Transverse colon (tissue), 4 donors: ENCODE measurements around the gene MEG3. TPM values are rescaled to one million over a fixed set of nuclear protein-coding genes. Genes with fewer than 3 reads are reported as not detected.

ENCODE experiments used
- DNase-seq: peaks from one replicate; pipeline ENCODE4 v3.0.0-alpha.2; 2019
- H3K27ac ChIP-seq, 4 donors: fragments of 200-600 bp; sonication (generic); 2 replicates each; pipeline ENCODE4 v1.5.1; 2016 to 2018; ENCODE audit warnings: inconsistent platforms in 4 of 4
- H3K27me3 ChIP-seq: fragments of 200-600 bp; sonication (generic); 2 replicates; pipeline ENCODE4 v1.5.1; 2017; ENCODE audit warnings: inconsistent platforms
- H3K36me3 ChIP-seq, 4 donors: fragments of 200-600 bp; sonication (generic); 2 replicates each; pipeline ENCODE4 v1.5.1; 2017 to 2019; ENCODE audit warnings: inconsistent platforms in 4 of 4
- H3K4me1 ChIP-seq, 4 donors: fragments of 200-600 bp; sonication (generic); 2 replicates each; pipeline ENCODE4 v1.5.1; 2017 to 2020; ENCODE audit warnings: inconsistent platforms in 4 of 4
- H3K4me3 ChIP-seq, 4 donors: fragments of 200-600 bp; sonication (generic); 1 replicate in 1 of 4; 2 replicates in 3 of 4; pipeline versions ENCODE4 v1.5.1 to v1.6.1; 2017 to 2019; ENCODE audit warnings: inconsistent platforms in 4 of 4
- H3K9me3 ChIP-seq, 2 donors: fragments of 200-600 bp; sonication (generic); 2 replicates each; pipeline ENCODE4 v1.5.1; 2017 to 2019; ENCODE audit warnings: inconsistent platforms in 2 of 2
- CTCF ChIP-seq, 5 experiments: fragments of 200-600 bp in 3 of 5; fragments of 450-650 bp in 2 of 5; sonication (generic) in 3 of 5; IDR thresholded peaks; 1 replicate in 2 of 5; 2 replicates in 3 of 5; pipeline ENCODE4 v1.5.1; 2016 to 2017; ENCODE audit warnings: antibody characterized with exemption in 5 of 5, inconsistent platforms in 3 of 5, mild to moderate bottlenecking in 2 of 5, moderate library complexity in 1 of 5
- EP300 ChIP-seq: sonication (generic); formaldehyde crosslinking; IDR thresholded peaks from one replicate; pipeline ENCODE4 v1.6.1; 2017; ENCODE audit warnings: antibody characterized with exemption, low read depth
- POLR2A ChIP-seq: fragments of 450-650 bp; IDR thresholded peaks from one replicate; pipeline ENCODE4 v1.6.1; 2016; ENCODE audit warnings: antibody characterized with exemption, mild to moderate bottlenecking, moderate library complexity
- POLR2AphosphoS5 ChIP-seq, 3 donors: sonication (generic); formaldehyde crosslinking; IDR thresholded peaks; one replicate each; pipeline ENCODE4 v1.6.1; 2016; ENCODE audit warnings: antibody characterized with exemption in 3 of 3
- WGBS, 2 donors: methylation state at CpG; one replicate each; pipeline ENCODE4 v1.1.5; 2018; ENCODE audit warnings: low coverage in 1 of 2; 5-methylcytosine and 5-hydroxymethylcytosine counted together
- in situ Hi-C, 4 donors: fragments of 200-750 bp; cut with MboI; loops; one replicate each; pipeline versions ENCODE4 v1.15.0 to v1.15.1; 2017; ENCODE audit warnings: low sequenced_read_pairs in 3 of 4, low pct_ligation_motif_present in 1 of 4, low pct_unique_long_range_greater_than_20kb in 1 of 4
- intact Hi-C: fragments of 100-400 bp; cut with DNase I; formaldehyde crosslinking; loops from one replicate; pipeline ENCODE4 v1.15.1; 2023; ENCODE audit warnings: low total_unique reads
- total RNA-seq, 4 donors: library from RNA; depleted of rRNA; stranded (reverse); fragments of >200 nt; gene quantifications; one replicate each; pipeline ENCODE4 v1.1.0, GENCODE V29; 2016

Gene MEG3
- total RNA-seq, 4 donors from 2014 or later = 10.6 to 156 (median 40.1) TPM

GRCh38 chr14:100861188-100861936, 35.4 kb downstream of the MEG3 start:
- no peaks in the 10 kb centered on the region for H3K27me3 ChIP-seq
- no peak overlapping the region for H3K27ac ChIP-seq
- no peaks in the 10 kb centered on the region for H3K36me3 ChIP-seq
- WGBS, 2 donors = 80 to 92% methylated on average over 2 to 16 of the region's 16 CpGs
- TF ChIP-seq POLR2A = no peak
- no peak for TF ChIP-seq POLR2AphosphoS5 (IDR thresholded peaks at IDR 0.05)
- TF ChIP-seq CTCF (IDR thresholded peaks at IDR 0.05) = no peak
- TF ChIP-seq EP300 = no peak
- no peaks in the 10 kb centered on the region for H3K9me3 ChIP-seq
- intact Hi-C loops = no loop called here
- in situ Hi-C loops = loop anchor here in 1 of 4 donors (25.0 kb wide), 1 partner anchor 376 kb away; no protein-coding TSS in a partner anchor
- H3K4me1 ChIP-seq = no peaks in the 10 kb centered on the region
- DNase-seq = no peak
- no peak overlapping the region for H3K4me3 ChIP-seq

- in situ Hi-C loops = loop anchor here in 1 of 4 donors (25.0 kb wide), 1 partner anchor 375 kb away; no protein-coding TSS in a partner anchor
- Histone ChIP-seq H3K9me3 (no peaks in the 10 kb centered on the region), H3K27me3 (no peaks in the 10 kb centered on the region), H3K36me3 (no peaks in the 10 kb centered on the region), H3K27ac (no peak overlapping the region), H3K4me1 (no peaks in the 10 kb centered on the region), H3K4me3 (no peak overlapping the region)
- no peak for DNase-seq
- TF ChIP-seq CTCF (IDR thresholded peaks at IDR 0.05) (no peak), POLR2AphosphoS5 (IDR thresholded peaks at IDR 0.05) (no peak), EP300 (no peak), POLR2A (no peak)
- WGBS, 2 donors = 87 to 100% methylated on average over 2 of the region's 2 CpGs
- intact Hi-C loops = no loop called here
Measured at GRCh38 chr14:100861937-100862247, 36.0 kb downstream of the MEG3 start.

GRCh38 chr14:100862277-100862676, 36.4 kb downstream of the MEG3 start:
- no peaks in the 10 kb centered on the region for H3K27me3 ChIP-seq
- TF ChIP-seq EP300 (no peak), POLR2AphosphoS5 (IDR thresholded peaks at IDR 0.05) (no peak), CTCF (IDR thresholded peaks at IDR 0.05) (no peak), POLR2A (no peak)
- no peak overlapping the region for H3K4me3 ChIP-seq
- WGBS, 2 donors = 50 to 87% methylated on average over 2 to 3 of the region's 3 CpGs
- no peak for DNase-seq
- H3K9me3 ChIP-seq = no peaks in the 10 kb centered on the region
- in situ Hi-C loops = loop anchor here in 1 of 4 donors (25.0 kb wide), 1 partner anchor 375 kb away; no protein-coding TSS in a partner anchor
- H3K36me3 ChIP-seq = no peaks in the 10 kb centered on the region
- intact Hi-C loops = no loop called here
- H3K27ac ChIP-seq = no peak overlapping the region
- no peaks in the 10 kb centered on the region for H3K4me1 ChIP-seq

GRCh38 chr14:100862793-100863192, 36.9 kb downstream of the MEG3 start:
- DNase-seq = no peak
- H3K4me1 ChIP-seq = no peaks in the 10 kb centered on the region
- TF ChIP-seq EP300 = no peak
- intact Hi-C loops (no loop called here), in situ Hi-C loops (loop anchor here in 1 of 4 donors (25.0 kb wide), 1 partner anchor 375 kb away; no protein-coding TSS in a partner anchor)
- 79% methylated on average over 2 of the region's 2 CpGs; no CpG with 5 or more reads in 1 of the 2 donors for WGBS, 2 donors
- no peak overlapping the region for H3K27ac ChIP-seq
- no peaks in the 10 kb centered on the region for H3K27me3 ChIP-seq
- H3K4me3 ChIP-seq = no peak overlapping the region
- no peaks in the 10 kb centered on the region for H3K9me3 ChIP-seq
- H3K36me3 ChIP-seq = no peaks in the 10 kb centered on the region
